IMR-90 (cell line): ENCODE measurements around the gene CDK5RAP2. TPM values are rescaled to one million over a fixed set of nuclear protein-coding genes. Genes with fewer than 3 reads are reported as not detected.

Experiments used
- ATAC-seq: fragments of 200-7000 bp; cut with Tn5 transposase; 2 replicates; pipeline ENCODE4 v1.9.1; 2020; ENCODE audit warnings: low read depth, mild to moderate bottlenecking, moderate library complexity
- BruUV-seq: library from RNA; stranded (reverse); fragments of 400-500 nt; replicated peaks from 2 replicates; lab custom pipeline; 2021; lab: Mats Ljungman, UMichigan
- CTCF ChIA-PET: fragments of 300-600 bp; formaldehyde crosslinking; extraction: SDS; loops from one replicate; lab custom pipeline; 2021; ENCODE audit warnings: antibody characterized with exemption; lab: Yijun Ruan, JAX
- POLR2A ChIA-PET: fragments of 300-600 bp; sonication (Branson Sonifier 250); formaldehyde crosslinking; loops from one replicate; lab custom pipeline; 2022; ENCODE audit warnings: antibody characterized with exemption; ENCODE audit not compliant: unreplicated experiment; lab: Charles Lee
- DNase-seq: peaks from one replicate; pipeline ENCODE4 v3.0.0; 2013
- H2AFZ ChIP-seq: replicated peaks from 2 replicates; pipeline ENCODE3; 2013; ENCODE audit warnings: low read length, mild to moderate bottlenecking; ENCODE audit not compliant: poor library complexity
- H2AK5ac ChIP-seq: 2 replicates; pipeline ENCODE4 v1.6.1; 2013; ENCODE audit warnings: low read depth, low read length, inconsistent platforms
- H2AK9ac ChIP-seq: replicated peaks from 2 replicates; pipeline ENCODE3; 2013; ENCODE audit warnings: mild to moderate bottlenecking, low read depth, low read length, moderate library complexity; ENCODE audit not compliant: poor library complexity
- H2BK120ac ChIP-seq: 2 replicates; pipeline ENCODE4 v1.6.1; 2013; ENCODE audit warnings: low read depth, low read length, inconsistent platforms
- H2BK15ac ChIP-seq: 3 replicates; pipeline ENCODE4 v1.6.1; 2013; ENCODE audit warnings: low read depth, low read length, inconsistent platforms
- H2BK20ac ChIP-seq: 2 replicates; pipeline ENCODE4 v1.6.1; 2013; ENCODE audit warnings: low read depth, mild to moderate bottlenecking, inconsistent platforms, low read length, moderate library complexity
- H2BK5ac ChIP-seq: 2 replicates; pipeline ENCODE4 v1.6.1; 2013; ENCODE audit warnings: mild to moderate bottlenecking, low read depth, low read length, inconsistent platforms; ENCODE audit not compliant: poor library complexity, severe bottlenecking
- H3K14ac ChIP-seq: replicated peaks from 2 replicates; pipeline ENCODE4 v1.6.1; 2013; ENCODE audit warnings: low read depth, low read length, inconsistent platforms
- H3K18ac ChIP-seq: 2 replicates; pipeline ENCODE4 v1.6.1; 2013; ENCODE audit warnings: low read depth, low read length, control low read depth
- H3K23ac ChIP-seq: 2 replicates; pipeline ENCODE4 v1.6.1; 2013; ENCODE audit warnings: low read depth, low read length, inconsistent platforms
- H3K27ac ChIP-seq: 2 replicates; pipeline ENCODE4 v1.5.1; 2013; ENCODE audit warnings: mild to moderate bottlenecking, control low read depth, low read length; ENCODE audit not compliant: insufficient read depth
- H3K27me3 ChIP-seq: 2 replicates; pipeline ENCODE4 v1.6.1; 2013; ENCODE audit warnings: low read length; ENCODE audit not compliant: control insufficient read depth, insufficient read depth
- H3K36me3 ChIP-seq: 2 replicates; pipeline ENCODE4 v1.6.1; 2013; ENCODE audit warnings: low read length, mixed read lengths; ENCODE audit not compliant: control insufficient read depth, insufficient read depth
- H3K4ac ChIP-seq: 2 replicates; pipeline ENCODE4 v1.6.1; 2013; ENCODE audit warnings: low read depth, low read length, inconsistent platforms
- H3K4me1 ChIP-seq: 2 replicates; pipeline ENCODE4 v1.6.1; 2013; ENCODE audit warnings: low read length, mixed read lengths; ENCODE audit not compliant: control insufficient read depth, insufficient read depth
- H3K4me2 ChIP-seq: 2 replicates; pipeline ENCODE4 v1.6.1; 2013; ENCODE audit warnings: low read depth, mild to moderate bottlenecking, control low read depth, low read length, moderate library complexity
- H3K4me3 ChIP-seq: 2 replicates; pipeline ENCODE4 v1.5.1; 2013; ENCODE audit warnings: low read depth, mild to moderate bottlenecking, control low read depth, low read length, moderate library complexity; ENCODE audit not compliant: insufficient read depth
- H3K56ac ChIP-seq: 2 replicates; pipeline ENCODE4 v1.6.1; 2013; ENCODE audit warnings: low read length, inconsistent platforms; ENCODE audit not compliant: insufficient read depth; ENCODE audit errors: extremely low read depth
- H3K79me1 ChIP-seq, 2 experiments: 2 replicates each; pipeline ENCODE4 v1.6.1; 2013; ENCODE audit warnings: low read length in 2 of 2, inconsistent platforms in 1 of 2, low read depth in 1 of 2
- H3K9ac ChIP-seq: 2 replicates; pipeline ENCODE4 v1.6.1; 2013; ENCODE audit warnings: low read depth, low read length, control low read depth
- H3K9me1 ChIP-seq: 2 replicates; pipeline ENCODE4 v1.6.1; 2013; ENCODE audit warnings: low read length, inconsistent platforms; ENCODE audit not compliant: insufficient read depth
- H3K9me3 ChIP-seq: 2 replicates; pipeline ENCODE4 v1.6.1; 2013; ENCODE audit warnings: low read length; ENCODE audit not compliant: control insufficient read depth, insufficient read depth
- H4K20me1 ChIP-seq: 2 replicates; pipeline ENCODE4 v1.6.1; 2013; ENCODE audit warnings: low read length, inconsistent platforms; ENCODE audit not compliant: insufficient read depth
- H4K5ac ChIP-seq: 2 replicates; pipeline ENCODE4 v1.6.1; 2013; ENCODE audit warnings: mild to moderate bottlenecking, low read depth, low read length, control low read depth
- H4K8ac ChIP-seq, 2 experiments: 2 replicates each; pipeline ENCODE4 v1.6.1; 2013; ENCODE audit warnings: low read depth in 2 of 2, low read length in 2 of 2, control low read depth in 1 of 2, inconsistent platforms in 1 of 2
- H4K91ac ChIP-seq: 2 replicates; pipeline ENCODE4 v1.6.1; 2013; ENCODE audit warnings: low read depth, low read length, inconsistent platforms; ENCODE audit not compliant: insufficient read depth
- BHLHE40 ChIP-seq: fragments of 150-350 bp; IDR thresholded peaks from 2 replicates; pipeline ENCODE4 v1.6.1; 2016; ENCODE audit warnings: mild to moderate bottlenecking, low read depth, low read length
- CEBPB ChIP-seq: IDR thresholded peaks from 2 replicates; pipeline ENCODE4 v1.6.1; 2012; ENCODE audit warnings: low read depth, low read length, improper control_type of control experiment
- CHD1 ChIP-seq: IDR thresholded peaks from 2 replicates; pipeline ENCODE4 v1.6.1; 2012; ENCODE audit warnings: low read depth, low read length, improper control_type of control experiment
- CTCF ChIP-seq: conservative IDR thresholded peaks from 2 replicates; pipeline ENCODE4 v1.5.1; 2012; ENCODE audit warnings: mild to moderate bottlenecking, low read depth, low read length, improper control_type of control experiment
- ELK1 ChIP-seq: fragments of 150-350 bp; IDR thresholded peaks from 2 replicates; pipeline ENCODE4 v1.6.1; 2016; ENCODE audit warnings: low read depth, mild to moderate bottlenecking, low read length, moderate library complexity, borderline replicate concordance
- FOS ChIP-seq: fragments of 150-350 bp; IDR thresholded peaks from 2 replicates; pipeline ENCODE4 v1.6.1; 2016; ENCODE audit warnings: low read depth, low read length
- MXI1 ChIP-seq: IDR thresholded peaks from 2 replicates; pipeline ENCODE4 v1.6.1; 2012; ENCODE audit warnings: low read depth, mild to moderate bottlenecking, low read length, moderate library complexity, borderline replicate concordance
- RAD21 ChIP-seq: IDR thresholded peaks from 2 replicates; pipeline ENCODE4 v1.6.1; 2012; ENCODE audit warnings: low read length, improper control_type of control experiment
- SMC3 ChIP-seq: fragments of 150-350 bp; IDR thresholded peaks from 2 replicates; pipeline ENCODE4 v1.6.1; 2016; ENCODE audit warnings: low read depth, mild to moderate bottlenecking, antibody characterized with exemption, low read length, moderate library complexity
- WGBS, 2 experiments: methylation state at CpG; one replicate each; pipeline versions ENCODE4 v1.1.5 to v1.1.7; 2013; ENCODE audit warnings: missing lambda C conversion rate in 2 of 2; ENCODE audit not compliant: insufficient read length in 1 of 2; ENCODE audit errors: extremely low coverage in 2 of 2; 5-methylcytosine and 5-hydroxymethylcytosine counted together
- dilution Hi-C: fragments of 300-500 bp; cut with HindIII; formaldehyde crosslinking; loops from one replicate; pipeline ENCODE4 v1.14.3; 2018; ENCODE audit warnings: low sequenced_read_pairs; ENCODE audit not compliant: unreplicated experiment
- in situ Hi-C: fragments of 300-500 bp; cut with MboI; formaldehyde crosslinking; loops from 3 replicates; pipeline ENCODE4 v1.14.3; 2019; ENCODE audit warnings: low sequenced_read_pairs, inconsistent platforms, mixed read lengths
- intact Hi-C: fragments of 100-400 bp; cut with micrococcal nuclease; formaldehyde crosslinking; loops from 2 replicates; pipeline ENCODE4 v1.10.0; 2022
- polyA plus RNA-seq, 3 experiments: library from polyadenylated mRNA; depleted of rRNA; stranded (reverse); fragments of >200 nt; gene quantifications; 2 replicates each; pipeline ENCODE4 v1.2.3, GENCODE V29; 2012; ENCODE audit warnings: low replicate concordance in 1 of 3
- total RNA-seq: library from RNA; depleted of rRNA; stranded (reverse); fragments of >200 nt; gene quantifications from 2 replicates; pipeline ENCODE4 v1.2.3, GENCODE V29; 2012
- TF ChIP-seq, protein P1 (sequence below): fragments of 150-350 bp; IDR thresholded peaks from 2 replicates; pipeline ENCODE4 v1.6.1; 2017; ENCODE audit warnings: mild to moderate bottlenecking, antibody characterized with exemption, low read length, low read depth

CDK5RAP2 gene
- total and polyA plus RNA-seq, 2 of the 4 experiments (the other 2 are of a cell fraction): 29.5 to 31.7 TPM

GRCh38 chr9:120464176-120464886 is 115.6 kb downstream of the CDK5RAP2 start:
- POLR2A ChIA-PET: no interaction called here

More at GRCh38 chr9:120464176-120464886, 115.6 kb downstream of the CDK5RAP2 start:
- in situ Hi-C loops (no loop called here), dilution Hi-C loops (no loop called here), intact Hi-C loops (no loop called here)
- H3K79me1 ChIP-seq: 0 out of 4 replicates have a peak, but pooled peaks cover 0 to 4% of the 10 kb centered on the region in 2 experiments
- H3K27me3 ChIP-seq: no peaks in the 10 kb centered on the region
- H4K91ac ChIP-seq: no peak overlapping the region
- no peak overlapping the region for H3K9ac ChIP-seq
- no peak overlapping the region for H3K27ac ChIP-seq
- H3K23ac ChIP-seq: no peak overlapping the region
- H2AFZ ChIP-seq: no peak overlapping the region
- H2BK15ac ChIP-seq: no peak overlapping the region
- CTCF ChIA-PET: interaction anchor here (2.3 kb wide), 1 partner anchor 13 kb away, joined by 9 read pairs; no protein-coding TSS in a partner anchor
- ATAC-seq (peak; percentile 57), DNase-seq (no peak)
- no peak overlapping the region for H4K8ac ChIP-seq
- peak overlapping the region; percentile 18 for H2AK9ac ChIP-seq
- H2BK20ac ChIP-seq: no peak overlapping the region
- no peak overlapping the region for H2BK5ac ChIP-seq
- H4K20me1 ChIP-seq: no peaks in the 10 kb centered on the region
- H3K9me1 ChIP-seq: peaks cover 4% of the 10 kb centered on the region; the same call in 1 of the 2 replicates
- H3K56ac ChIP-seq: no peak overlapping the region
- no peak overlapping the region for H3K4ac ChIP-seq
- H2AK5ac ChIP-seq: no peak overlapping the region
- H3K14ac ChIP-seq: no peak overlapping the region
- BruUV-seq: no TSS peak
- H3K18ac ChIP-seq: no peak overlapping the region
- 73% methylated on average over 2 of the region's 6 CpGs; no CpG with 5 or more reads in 1 of the 2 experiments for WGBS, 2 experiments
- peaks cover 9% of the 10 kb centered on the region for H3K36me3 ChIP-seq
- no peak overlapping the region for H3K4me2 ChIP-seq
- H2BK120ac ChIP-seq: no peak overlapping the region
- TF ChIP-seq CEBPB: no peak
- no peak for TF ChIP-seq ELK1
- TF ChIP-seq MXI1: no peak
- TF ChIP-seq RAD21: no peak
- TF ChIP-seq CTCF: no peak
- TF ChIP-seq BHLHE40: no peak
- no peak for TF ChIP-seq SMC3
- TF ChIP-seq, protein P1, sequence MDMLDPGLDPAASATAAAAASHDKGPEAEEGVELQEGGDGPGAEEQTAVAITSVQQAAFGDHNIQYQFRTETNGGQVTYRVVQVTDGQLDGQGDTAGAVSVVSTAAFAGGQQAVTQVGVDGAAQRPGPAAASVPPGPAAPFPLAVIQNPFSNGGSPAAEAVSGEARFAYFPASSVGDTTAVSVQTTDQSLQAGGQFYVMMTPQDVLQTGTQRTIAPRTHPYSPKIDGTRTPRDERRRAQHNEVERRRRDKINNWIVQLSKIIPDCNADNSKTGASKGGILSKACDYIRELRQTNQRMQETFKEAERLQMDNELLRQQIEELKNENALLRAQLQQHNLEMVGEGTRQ: no peak
- no peak for TF ChIP-seq FOS
- TF ChIP-seq CHD1: no peak
- H4K5ac ChIP-seq: no peak overlapping the region
- H3K9me3 ChIP-seq: no peaks in the 10 kb centered on the region
- H3K4me3 ChIP-seq: no peak overlapping the region
- H3K4me1 ChIP-seq: no peaks in the 10 kb centered on the region
